Lower leg skin (tissue), 4 donors: ENCODE results near the gene SRP68. TPM values are rescaled to one million over a fixed set of nuclear protein-coding genes. Genes with fewer than 3 reads are reported as not detected.

ENCODE experiments used
- DNase-seq, 2 donors: peaks; one replicate each; pipeline ENCODE4 v3.0.0-alpha.2; 2019; ENCODE audit warnings: low spot score in 2 of 2
- H3K4me3 ChIP-seq: fragments of 200-600 bp; sonication (generic); 2 replicates; pipeline ENCODE4 v1.5.1; 2017; ENCODE audit warnings: mild to moderate bottlenecking, low read depth; ENCODE audit not compliant: poor library complexity, severe bottlenecking
- CTCF ChIP-seq, 3 donors: fragments of 450-650 bp; IDR thresholded peaks; one replicate each; pipeline ENCODE4 v1.5.1; 2016; ENCODE audit warnings: antibody characterized with exemption in 3 of 3, mild to moderate bottlenecking in 3 of 3, moderate library complexity in 2 of 3
- POLR2A ChIP-seq, 2 donors: fragments of 450-650 bp; IDR thresholded peaks; one replicate each; pipeline ENCODE4 v1.6.1; 2016 to 2017; ENCODE audit warnings: antibody characterized with exemption in 2 of 2, mild to moderate bottlenecking in 1 of 2, moderate library complexity in 1 of 2
- WGBS, 2 donors: methylation state at CpG; one replicate each; pipeline ENCODE4 v1.1.5; 2018; 5-methylcytosine and 5-hydroxymethylcytosine counted together
- intact Hi-C: fragments of 100-400 bp; cut with DNase I; formaldehyde crosslinking; loops from one replicate; pipeline ENCODE4 v1.15.0; 2023; ENCODE audit warnings: low total_unique reads
- total RNA-seq, 4 donors: library from RNA; depleted of rRNA; stranded (reverse); fragments of >200 nt; gene quantifications; one replicate each; pipeline ENCODE4 v1.1.0, GENCODE V29; 2016

Gene SRP68
- total RNA-seq, 4 donors from 2014 or later, result 67.2 to 76.5 (median 72.3) TPM

- 97% methylated on average over 6 of the region's 6 CpGs for WGBS, 2 donors
- H3K4me3 ChIP-seq, result no peak overlapping the region
- TF ChIP-seq CTCF (IDR thresholded peaks at IDR 0.05) (no peak), POLR2A (IDR thresholded peaks at IDR 0.05) (no peak)
- DNase-seq, result no peak
- intact Hi-C loops, result no loop called here
These were observed 39.2 kb downstream of the SRP68 start for GRCh38 chr17:76033139-76033538.

GRCh38 chr17:76032780-76033108 is 39.6 kb downstream of the SRP68 start:
- 84 to 88% methylated on average over 5 of the region's 5 CpGs for WGBS, 2 donors
- TF ChIP-seq POLR2A (IDR thresholded peaks at IDR 0.05) (no peak), CTCF (IDR thresholded peaks at IDR 0.05) (no peak)
- intact Hi-C loops, result no loop called here
- H3K4me3 ChIP-seq, result no peak overlapping the region
- no peak for DNase-seq

GRCh38 chr17:76032073-76032779 is 40.1 kb downstream of the SRP68 start:
- no peak for DNase-seq
- TF ChIP-seq POLR2A (IDR thresholded peaks at IDR 0.05) (no peak), CTCF (IDR thresholded peaks at IDR 0.05) (no peak)
- H3K4me3 ChIP-seq, result no peak overlapping the region
- 73 to 74% methylated on average over 19 to 20 of the region's 20 CpGs for WGBS, 2 donors
- intact Hi-C loops, result no loop called here

- peak within 1 kb of the TSS; percentile 46 for H3K4me3 ChIP-seq
- WGBS, 2 donors, result 57 to 68% methylated on average over 17 to 23 of the region's 24 CpGs
- DNase-seq, result peak in 1 of 2 donors; percentile 82
- intact Hi-C loops, result no loop called here
- TF ChIP-seq POLR2A (IDR thresholded peaks at IDR 0.05) (no peak), CTCF (IDR thresholded peaks at IDR 0.05) (no peak)
These were observed 45.0 kb downstream of the SRP68 start, which contains the start of gene EVPL for GRCh38 chr17:76027159-76027839. Gene EVPL (minus strand): TSS chr17:76027306. CDS start chr17:76027198, 108 bp downstream.

GRCh38 chr17:76026714-76027158 is 45.6 kb downstream of the SRP68 start:
- intact Hi-C loops, result no loop called here

More at GRCh38 chr17:76026714-76027158, 45.6 kb downstream of the SRP68 start:
- peak overlapping the region; percentile 46 for H3K4me3 ChIP-seq
- DNase-seq, result no peak
- 45 to 50% methylated on average over 7 to 13 of the region's 15 CpGs for WGBS, 2 donors
- TF ChIP-seq POLR2A (IDR thresholded peaks at IDR 0.05) (no peak), CTCF (IDR thresholded peaks at IDR 0.05) (no peak)
